Caco-2 (cell line): ENCODE data around the gene LILRB3. TPM values are rescaled to one million over a fixed set of nuclear protein-coding genes. Genes with fewer than 3 reads are reported as not detected.
"Not testable (repeated sequence)": the region's sequence is repeated elsewhere in the genome, so short reads cannot be mapped to it uniquely, and the experiment has no call there.

Source experiments
- BruUV-seq: library from RNA; stranded (reverse); fragments of 400-500 nt; replicated peaks from 2 replicates; lab custom pipeline; 2021; lab: Mats Ljungman, UMichigan
- CTCF ChIA-PET: fragments of 300-600 bp; sonication (Branson Sonifier 250); formaldehyde crosslinking; loops from one replicate; lab custom pipeline; 2022; ENCODE audit warnings: antibody characterized with exemption; lab: Charles Lee
- POLR2A ChIA-PET: fragments of 300-600 bp; sonication (Branson Sonifier 250); formaldehyde crosslinking; loops from one replicate; lab custom pipeline; 2022; ENCODE audit warnings: antibody characterized with exemption; lab: Charles Lee
- DNase-seq, 2 experiments: peaks; one replicate each; pipeline versions ENCODE4 v3.0.0 to v3.0.0-alpha.2; 2020 to 2022
- H3K27me3 ChIP-seq: replicated peaks from 2 replicates; pipeline ENCODE4 v1.6.0; 2011; ENCODE audit warnings: low read length; ENCODE audit not compliant: control insufficient read depth, insufficient read depth
- H3K36me3 ChIP-seq: 2 replicates; pipeline ENCODE4 v1.5.1; 2011; ENCODE audit warnings: low read length; ENCODE audit not compliant: control insufficient read depth, insufficient read depth
- H3K4me1 ChIP-seq: fragments of 250-450 bp; sonication (Bioruptor Pico); 2 replicates; pipeline ENCODE4 v1.5.1; 2020; ENCODE audit warnings: mild to moderate bottlenecking
- H3K4me3 ChIP-seq: 2 replicates; pipeline ENCODE4 v1.5.1; 2011; ENCODE audit warnings: low read depth, mild to moderate bottlenecking, control low read depth, low read length
- H3K9me3 ChIP-seq: fragments of 250-450 bp; sonication (Bioruptor Pico); 2 replicates; pipeline ENCODE4 v1.5.1; 2020; ENCODE audit warnings: mild to moderate bottlenecking, moderate library complexity
- H3K27ac Mint-ChIP-seq: one replicate; pipeline ENCODE4 v1.8.0; 2022; ENCODE audit warnings: mixed read lengths; ENCODE audit not compliant: unreplicated experiment
- H3K27me3 Mint-ChIP-seq: one replicate; pipeline ENCODE4 v1.8.0; 2022; ENCODE audit warnings: mixed read lengths; ENCODE audit not compliant: insufficient read depth, unreplicated experiment
- H3K36me3 Mint-ChIP-seq: one replicate; pipeline ENCODE4 v1.8.0; 2022; ENCODE audit warnings: mild to moderate bottlenecking, mixed read lengths; ENCODE audit not compliant: insufficient read depth, unreplicated experiment
- H3K4me1 Mint-ChIP-seq: one replicate; pipeline ENCODE4 v1.8.0; 2022; ENCODE audit warnings: low read depth, mixed read lengths; ENCODE audit not compliant: unreplicated experiment
- H3K4me3 Mint-ChIP-seq: one replicate; pipeline ENCODE4 v1.8.0; 2022; ENCODE audit warnings: mild to moderate bottlenecking, moderate library complexity, mixed read lengths; ENCODE audit not compliant: unreplicated experiment
- H3K9me3 Mint-ChIP-seq: one replicate; pipeline ENCODE4 v1.8.0; 2022; ENCODE audit warnings: mixed read lengths; ENCODE audit not compliant: unreplicated experiment
- intact Hi-C: fragments of 100-400 bp; cut with micrococcal nuclease; formaldehyde crosslinking; loops from one replicate; pipeline ENCODE4 v1.10.0; 2022; ENCODE audit not compliant: unreplicated experiment
- total RNA-seq: library from RNA; stranded (reverse); gene quantifications from 2 replicates; pipeline ENCODE4 v1.2.3, GENCODE V29; 2022
- TF ChIP-seq, protein P1 (sequence below), 2 experiments: fragments of 200-600 bp in 1 of 2; IDR thresholded peaks; 1 replicate in 1 of 2; 2 replicates in 1 of 2; pipeline versions ENCODE4 v1.5.1 to v1.8.0; 2011 to 2022; ENCODE audit warnings: antibody characterized with exemption in 1 of 2, control low read depth in 1 of 2, inconsistent platforms in 1 of 2, low read depth in 1 of 2, low read length in 1 of 2, mild to moderate bottlenecking in 1 of 2, moderate library complexity in 1 of 2; ENCODE audit not compliant: insufficient read depth in 1 of 2, severe bottlenecking in 1 of 2, unreplicated experiment in 1 of 2

LILRB3 gene
- total RNA-seq, 1 experiment from 2014 or later: not detected

DNA sequence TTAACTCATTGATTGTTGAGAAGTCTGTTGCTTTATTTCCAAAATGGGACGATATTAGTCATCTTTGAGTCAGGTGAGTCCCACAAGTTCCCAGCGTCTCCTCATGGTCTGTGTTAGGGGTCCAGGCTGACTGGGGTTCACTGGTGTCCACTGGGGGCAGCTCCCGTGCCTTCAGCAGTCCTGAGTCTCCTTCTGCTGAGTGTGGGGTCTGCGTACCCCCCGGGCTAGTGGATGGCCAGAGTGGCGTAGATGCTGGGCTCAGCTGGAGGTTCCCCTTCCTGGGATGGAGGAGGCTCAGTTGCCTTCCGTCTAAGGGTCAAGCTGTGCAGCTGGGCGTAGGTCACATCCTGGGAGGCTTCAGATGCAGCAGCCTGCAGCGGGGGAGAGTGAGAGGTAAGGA, 5.9 kb downstream of the LILRB3 start:
- Histone ChIP-seq H3K36me3 (no peaks in the 10 kb centered on the region), H3K9me3 (no peaks in the 10 kb centered on the region), H3K4me3 (no peak overlapping the region), H3K27me3 (no peaks in the 10 kb centered on the region), H3K4me1 (no peaks in the 10 kb centered on the region)
- POLR2A ChIA-PET: no interaction called here
- BruUV-seq: no TSS peak
- no peaks in the 10 kb centered on the region for H3K4me1 Mint-ChIP-seq
- H3K4me3 Mint-ChIP-seq: no peak overlapping the region
- H3K27ac Mint-ChIP-seq: no peak overlapping the region
- peaks cover 59% of the 10 kb centered on the region for H3K36me3 Mint-ChIP-seq
- intact Hi-C loops: no loop called here
- no peak for DNase-seq
- no peaks in the 10 kb centered on the region for H3K9me3 Mint-ChIP-seq
- TF ChIP-seq, protein P1, sequence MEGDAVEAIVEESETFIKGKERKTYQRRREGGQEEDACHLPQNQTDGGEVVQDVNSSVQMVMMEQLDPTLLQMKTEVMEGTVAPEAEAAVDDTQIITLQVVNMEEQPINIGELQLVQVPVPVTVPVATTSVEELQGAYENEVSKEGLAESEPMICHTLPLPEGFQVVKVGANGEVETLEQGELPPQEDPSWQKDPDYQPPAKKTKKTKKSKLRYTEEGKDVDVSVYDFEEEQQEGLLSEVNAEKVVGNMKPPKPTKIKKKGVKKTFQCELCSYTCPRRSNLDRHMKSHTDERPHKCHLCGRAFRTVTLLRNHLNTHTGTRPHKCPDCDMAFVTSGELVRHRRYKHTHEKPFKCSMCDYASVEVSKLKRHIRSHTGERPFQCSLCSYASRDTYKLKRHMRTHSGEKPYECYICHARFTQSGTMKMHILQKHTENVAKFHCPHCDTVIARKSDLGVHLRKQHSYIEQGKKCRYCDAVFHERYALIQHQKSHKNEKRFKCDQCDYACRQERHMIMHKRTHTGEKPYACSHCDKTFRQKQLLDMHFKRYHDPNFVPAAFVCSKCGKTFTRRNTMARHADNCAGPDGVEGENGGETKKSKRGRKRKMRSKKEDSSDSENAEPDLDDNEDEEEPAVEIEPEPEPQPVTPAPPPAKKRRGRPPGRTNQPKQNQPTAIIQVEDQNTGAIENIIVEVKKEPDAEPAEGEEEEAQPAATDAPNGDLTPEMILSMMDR (IDR thresholded peaks at IDR 0.05; ENCODE audit: insufficient read depth in 1 of 2, low read depth in 1 of 2, low read length in 1 of 2, severe bottlenecking in 1 of 2, unreplicated experiment in 1 of 2): no peak
- H3K27me3 Mint-ChIP-seq: no peaks in the 10 kb centered on the region
- CTCF ChIA-PET: no interaction called here

DNA sequence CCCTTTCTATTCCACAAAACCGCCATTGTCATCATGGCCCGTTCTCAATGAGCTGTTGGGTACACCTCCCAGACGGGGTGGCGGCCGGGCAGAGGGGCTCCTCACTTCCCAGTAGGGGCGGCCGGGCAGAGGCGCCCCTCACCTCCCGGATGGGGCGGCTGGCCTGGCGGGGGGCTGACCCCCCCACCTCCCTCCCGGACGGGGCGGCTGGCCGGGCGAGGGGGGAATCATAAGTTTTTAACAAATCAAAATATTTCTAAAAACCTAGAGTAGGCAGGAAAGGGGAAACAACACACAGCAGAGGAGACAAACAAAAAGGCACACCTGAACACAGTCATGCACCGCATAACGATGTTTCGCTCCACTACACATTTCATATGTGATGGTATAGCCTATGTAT, 8.1 kb downstream of the LILRB3 start:
- Mint-ChIP-seq H3K4me1 (peaks cover 15% of the 10 kb centered on the region), H3K36me3 (peaks cover 74% of the 10 kb centered on the region)
- DNase-seq, POLR2A ChIA-PET, H3K27ac Mint-ChIP-seq, H3K4me3 Mint-ChIP-seq, H3K9me3 ChIP-seq, CTCF ChIA-PET, H3K27me3 ChIP-seq, H3K27me3 Mint-ChIP-seq, H3K4me3 ChIP-seq, H3K9me3 Mint-ChIP-seq, BruUV-seq, H3K36me3 ChIP-seq, intact Hi-C loops: not testable (repeated sequence)
- peaks cover 19% of the 10 kb centered on the region for H3K4me1 ChIP-seq

DNA sequence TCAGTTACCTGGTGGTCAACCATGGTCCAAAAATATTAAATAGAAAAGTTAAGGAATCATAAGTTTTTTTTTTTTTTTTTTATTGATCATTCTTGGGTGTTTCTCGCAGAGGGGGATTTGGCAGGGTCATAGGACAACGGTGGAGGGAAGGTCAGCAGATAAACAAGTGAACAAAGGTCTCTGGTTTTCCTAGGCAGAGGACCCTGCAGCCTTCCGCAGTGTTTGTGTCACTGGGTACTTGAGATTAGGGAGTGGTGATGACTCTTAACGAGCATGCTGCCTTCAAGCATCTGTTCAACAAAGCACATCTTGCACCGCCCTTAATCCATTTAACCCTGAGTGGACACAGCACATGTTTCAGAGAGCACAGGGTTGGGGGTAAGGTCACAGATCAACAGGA, 8.6 kb downstream of the LILRB3 start:
- H3K27me3 Mint-ChIP-seq, H3K27me3 ChIP-seq, H3K4me3 Mint-ChIP-seq, intact Hi-C loops, H3K4me3 ChIP-seq, H3K9me3 Mint-ChIP-seq, H3K36me3 ChIP-seq, POLR2A ChIA-PET, H3K27ac Mint-ChIP-seq, DNase-seq, H3K9me3 ChIP-seq, CTCF ChIA-PET: not testable (repeated sequence)
- Mint-ChIP-seq H3K4me1 (peaks cover 20% of the 10 kb centered on the region), H3K36me3 (peaks cover 78% of the 10 kb centered on the region)
- peaks cover 24% of the 10 kb centered on the region for H3K4me1 ChIP-seq
- TSS peak; percentile 11 for BruUV-seq

DNA sequence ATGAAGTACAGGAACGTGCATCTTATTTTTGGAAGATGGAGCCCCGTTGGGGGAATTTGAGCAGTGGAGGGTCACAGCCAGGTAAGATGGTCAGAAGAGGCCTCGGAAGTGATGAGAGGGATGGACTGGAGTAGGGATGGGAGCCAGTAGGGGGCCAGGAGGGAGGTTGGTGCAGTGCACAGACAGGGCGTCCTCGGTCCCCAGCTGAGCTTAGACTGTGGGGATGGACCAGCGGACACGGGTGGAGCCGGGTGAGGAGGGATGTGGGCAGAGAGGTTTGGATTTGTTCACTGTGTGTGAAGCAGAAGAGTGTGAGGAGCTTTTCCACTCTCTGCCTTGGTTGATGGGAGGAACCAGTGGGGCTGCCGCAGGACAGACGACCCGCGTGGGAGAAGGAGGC, 11.6 kb downstream of the LILRB3 start:
- peak overlapping the region; percentile 76 for H3K27ac Mint-ChIP-seq
- H3K4me3 Mint-ChIP-seq: peak overlapping the region; percentile 12
- BruUV-seq: no TSS peak
- Histone ChIP-seq H3K9me3 (no peaks in the 10 kb centered on the region), H3K36me3 (peaks cover 7% of the 10 kb centered on the region), H3K4me3 (no peak overlapping the region), H3K27me3 (no peaks in the 10 kb centered on the region), H3K4me1 (peaks cover 54% of the 10 kb centered on the region)
- peaks cover 88% of the 10 kb centered on the region for H3K36me3 Mint-ChIP-seq
- peaks cover 37% of the 10 kb centered on the region for H3K4me1 Mint-ChIP-seq
- TF ChIP-seq, protein P1 (IDR thresholded peaks at IDR 0.05; ENCODE audit: insufficient read depth in 1 of 2, low read depth in 1 of 2, low read length in 1 of 2, severe bottlenecking in 1 of 2, unreplicated experiment in 1 of 2): peak in 1 of 2 experiments; percentile 10
- CTCF ChIA-PET: interaction anchor here (0.8 kb wide), 1 partner anchor 21 kb away, joined by 4 read pairs; the partner anchor contains the start of gene MBOAT7
- H3K27me3 Mint-ChIP-seq: no peaks in the 10 kb centered on the region
- POLR2A ChIA-PET: interaction anchor here (0.6 to 3.1 kb wide), 4 partner anchors 9 to 90 kb away, joined by 4 to 19 read pairs (median 4); partner anchors contain the start of gene MBOAT7
- no peak for DNase-seq
- intact Hi-C loops: loop anchor here (2.0 kb wide), 1 partner anchor 20 kb away; no protein-coding TSS in a partner anchor
- H3K9me3 Mint-ChIP-seq: no peaks in the 10 kb centered on the region
